DOHH2 (cell line): ENCODE data around the gene DKK1.

Experiments used
- CTCF ChIP-seq: fragments of 200-600 bp; sonication (generic); IDR thresholded peaks from one replicate; pipeline ENCODE4 v1.5.1; 2014; ENCODE audit warnings: antibody characterized with exemption, mild to moderate bottlenecking, low read depth, low read length; ENCODE audit not compliant: poor library complexity, severe bottlenecking
- EZH2phosphoT487 ChIP-seq: fragments of 200-600 bp; sonication (generic); IDR thresholded peaks from 2 replicates; pipeline ENCODE4 v1.6.1; 2017; ENCODE audit warnings: borderline replicate concordance, mild to moderate bottlenecking, antibody characterized with exemption, low read length, moderate library complexity, mixed read lengths

DNA sequence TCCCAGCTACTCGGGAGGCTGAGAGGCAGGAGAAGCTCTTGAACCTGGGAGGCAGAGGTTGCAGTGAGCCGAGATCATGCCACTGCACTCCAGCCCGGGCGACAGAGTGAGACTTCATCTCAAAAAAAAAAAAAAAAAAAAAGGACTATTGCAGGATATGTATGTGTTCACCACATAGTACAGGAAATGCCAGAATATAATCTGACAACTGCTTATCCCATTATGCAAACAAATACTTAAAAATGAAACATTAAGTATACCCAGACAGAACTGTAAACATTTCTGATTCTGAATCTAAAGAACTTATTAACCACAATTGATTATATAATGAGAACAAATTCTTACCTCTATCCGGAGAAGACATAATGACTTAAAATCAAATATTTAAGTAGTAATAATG, 18.7 kb downstream of the DKK1 start:
- TF ChIP-seq CTCF (no peak), EZH2phosphoT487 (no peak)
